Endothelial cell (in vitro differentiated cells): ENCODE data around the gene ATP5PD. TPM values are rescaled to one million over a fixed set of nuclear protein-coding genes. Genes with fewer than 3 reads are reported as not detected.
"Not testable (repeated sequence)": the region's sequence is repeated elsewhere in the genome, so short reads cannot be mapped to it uniquely, and the experiment has no call there.

ENCODE experiments used
- DNase-seq: peaks from one replicate; pipeline ENCODE4 v3.0.0; 2021; ENCODE audit warnings: low spot score
- H3K27ac Mint-ChIP-seq: one replicate; pipeline ENCODE4 v1.8.0; 2021; ENCODE audit warnings: mixed read lengths, inconsistent platforms; ENCODE audit not compliant: unreplicated experiment
- H3K27me3 Mint-ChIP-seq: one replicate; pipeline ENCODE4 v1.8.0; 2021; ENCODE audit warnings: mild to moderate bottlenecking, moderate library complexity, mixed read lengths, inconsistent platforms; ENCODE audit not compliant: unreplicated experiment
- H3K36me3 Mint-ChIP-seq: one replicate; pipeline ENCODE4 v1.8.0; 2021; ENCODE audit warnings: mild to moderate bottlenecking, low read depth, mixed read lengths, inconsistent platforms; ENCODE audit not compliant: unreplicated experiment
- H3K4me1 Mint-ChIP-seq: one replicate; pipeline ENCODE4 v1.8.0; 2021; ENCODE audit warnings: mild to moderate bottlenecking, mixed read lengths, inconsistent platforms; ENCODE audit not compliant: unreplicated experiment
- H3K4me3 Mint-ChIP-seq: one replicate; pipeline ENCODE4 v1.8.0; 2021; ENCODE audit warnings: mild to moderate bottlenecking, mixed read lengths, inconsistent platforms; ENCODE audit not compliant: unreplicated experiment
- H3K9me3 Mint-ChIP-seq: one replicate; pipeline ENCODE4 v1.8.0; 2021; ENCODE audit warnings: mixed read lengths, inconsistent platforms; ENCODE audit not compliant: unreplicated experiment
- total RNA-seq: library from RNA; stranded (reverse); fragmentation: NEBNext Ultra II Directional; extraction: Animal tissue kit (Norgen Biotek cat#: 25700); gene quantifications from one replicate; pipeline ENCODE4 v1.2.1, GENCODE V29; 2021; ENCODE audit not compliant: unreplicated experiment
- TF ChIP-seq, protein P1 (sequence below): fragments of 200-600 bp; sonication (generic); IDR thresholded peaks from one replicate; pipeline ENCODE4 v1.5.0; 2021; ENCODE audit warnings: antibody characterized with exemption; ENCODE audit not compliant: unreplicated experiment

The ATP5PD gene
- total RNA-seq, 1 donor from 2014 or later = 179 TPM

DNA sequence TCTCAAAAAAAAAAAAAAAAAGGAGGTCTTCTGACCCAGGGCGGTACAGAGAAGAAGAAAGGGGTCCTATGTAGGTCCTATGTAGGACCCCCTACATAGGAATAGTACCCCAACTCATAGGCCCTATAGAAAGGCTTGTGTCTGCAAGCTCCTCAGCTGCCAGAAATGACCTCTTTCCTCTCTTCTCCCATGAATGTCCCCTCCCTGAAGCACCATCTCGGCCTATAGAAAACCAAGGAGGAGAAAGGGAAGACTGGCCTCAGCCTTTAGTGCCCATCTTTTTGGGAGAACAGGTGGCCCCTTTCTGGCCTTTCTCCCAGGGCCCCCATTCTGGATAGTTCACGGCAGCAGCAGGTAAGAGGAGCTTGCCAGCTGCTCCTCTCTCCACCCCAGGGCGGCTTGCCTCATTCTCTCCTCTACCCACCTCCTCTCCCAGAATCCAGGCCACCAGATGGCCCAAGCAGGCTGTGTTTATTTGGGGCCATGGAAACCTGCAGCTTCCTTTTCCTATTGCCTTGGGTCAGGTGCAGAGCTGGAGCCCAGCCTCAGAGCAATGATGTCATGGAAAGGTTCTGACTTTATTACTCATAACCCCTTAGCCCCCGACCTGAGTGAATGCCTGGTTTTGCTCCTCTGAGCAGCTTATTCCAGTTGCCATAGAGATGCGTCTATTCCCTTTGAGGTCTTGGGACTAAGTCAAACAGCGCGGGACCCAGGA, 35.9 kb downstream of the ATP5PD start:
- peak; percentile 66 for DNase-seq
- Mint-ChIP-seq H3K4me3 (peak overlapping the region; percentile 18), H3K4me1 (peaks cover 22% of the 10 kb centered on the region), H3K27ac (peak overlapping the region; percentile 97), H3K27me3 (peaks cover 6% of the 10 kb centered on the region), H3K9me3 (no peaks in the 10 kb centered on the region), H3K36me3 (peaks cover 7% of the 10 kb centered on the region)
- TF ChIP-seq, protein P1, sequence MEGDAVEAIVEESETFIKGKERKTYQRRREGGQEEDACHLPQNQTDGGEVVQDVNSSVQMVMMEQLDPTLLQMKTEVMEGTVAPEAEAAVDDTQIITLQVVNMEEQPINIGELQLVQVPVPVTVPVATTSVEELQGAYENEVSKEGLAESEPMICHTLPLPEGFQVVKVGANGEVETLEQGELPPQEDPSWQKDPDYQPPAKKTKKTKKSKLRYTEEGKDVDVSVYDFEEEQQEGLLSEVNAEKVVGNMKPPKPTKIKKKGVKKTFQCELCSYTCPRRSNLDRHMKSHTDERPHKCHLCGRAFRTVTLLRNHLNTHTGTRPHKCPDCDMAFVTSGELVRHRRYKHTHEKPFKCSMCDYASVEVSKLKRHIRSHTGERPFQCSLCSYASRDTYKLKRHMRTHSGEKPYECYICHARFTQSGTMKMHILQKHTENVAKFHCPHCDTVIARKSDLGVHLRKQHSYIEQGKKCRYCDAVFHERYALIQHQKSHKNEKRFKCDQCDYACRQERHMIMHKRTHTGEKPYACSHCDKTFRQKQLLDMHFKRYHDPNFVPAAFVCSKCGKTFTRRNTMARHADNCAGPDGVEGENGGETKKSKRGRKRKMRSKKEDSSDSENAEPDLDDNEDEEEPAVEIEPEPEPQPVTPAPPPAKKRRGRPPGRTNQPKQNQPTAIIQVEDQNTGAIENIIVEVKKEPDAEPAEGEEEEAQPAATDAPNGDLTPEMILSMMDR = no peak

- Mint-ChIP-seq H3K27ac (no peak overlapping the region), H3K4me1 (peaks cover 22% of the 10 kb centered on the region), H3K9me3 (no peaks in the 10 kb centered on the region), H3K27me3 (peaks cover 6% of the 10 kb centered on the region), H3K36me3 (peaks cover 16% of the 10 kb centered on the region), H3K4me3 (no peak overlapping the region)
- TF ChIP-seq, protein P1 = no peak
- no peak for DNase-seq
Measured at GRCh38 chr17:75009139-75009724, 37.5 kb downstream of the ATP5PD start.

DNA sequence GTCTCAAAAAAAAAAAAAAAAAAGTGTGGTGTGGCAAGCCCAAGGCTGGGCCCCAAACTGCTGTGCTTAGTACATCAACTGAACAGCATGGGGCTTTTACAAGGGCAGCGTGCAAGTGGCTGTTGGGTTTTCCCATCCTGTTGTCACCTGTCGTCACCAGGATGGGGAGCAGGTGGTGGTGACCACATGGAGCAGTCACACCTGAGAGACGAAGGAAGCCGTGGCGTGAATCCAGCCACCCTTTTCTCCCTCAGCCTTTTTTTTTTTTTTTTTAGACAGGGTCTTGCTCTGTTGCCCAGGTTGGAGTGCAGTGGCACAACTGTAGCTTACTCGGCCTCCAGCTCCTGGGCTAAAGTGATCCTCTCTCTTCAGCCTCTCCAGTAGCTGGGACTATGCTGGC, 38.4 kb downstream of the ATP5PD start:
- TF ChIP-seq, protein P1 = no peak
- peaks cover 16% of the 10 kb centered on the region for H3K4me1 Mint-ChIP-seq
- no peak for DNase-seq
- H3K36me3 Mint-ChIP-seq = peaks cover 19% of the 10 kb centered on the region
- H3K27me3 Mint-ChIP-seq = peaks cover 6% of the 10 kb centered on the region
- no peaks in the 10 kb centered on the region for H3K9me3 Mint-ChIP-seq
- H3K4me3 Mint-ChIP-seq = no peak overlapping the region
- no peak overlapping the region for H3K27ac Mint-ChIP-seq

DNA sequence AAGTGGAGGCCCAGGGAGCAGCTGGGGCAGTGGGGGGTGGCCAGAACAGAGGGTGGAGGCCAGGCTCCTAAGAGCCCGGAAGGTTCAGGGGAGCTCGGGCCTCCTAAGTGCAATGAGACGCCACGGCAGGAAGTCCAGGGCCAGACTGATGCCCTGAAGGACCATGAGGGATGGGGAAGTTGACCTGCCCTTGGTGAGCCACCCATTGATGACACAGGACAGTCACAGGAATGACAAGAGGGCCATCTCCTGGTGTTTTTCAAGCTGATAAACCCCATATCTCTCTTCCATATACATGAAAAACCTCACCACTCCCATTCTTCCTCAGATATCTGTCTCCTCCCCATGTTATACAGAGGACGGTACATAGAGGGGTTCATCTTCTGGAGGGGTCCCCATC, 40.1 kb downstream of the ATP5PD start:
- Mint-ChIP-seq H3K4me1 (peaks cover 8% of the 10 kb centered on the region), H3K36me3 (peaks cover 21% of the 10 kb centered on the region), H3K27ac (no peak overlapping the region), H3K9me3 (no peaks in the 10 kb centered on the region), H3K27me3 (peaks cover 5% of the 10 kb centered on the region), H3K4me3 (no peak overlapping the region)
- DNase-seq = no peak
- TF ChIP-seq, protein P1 = no peak

- peaks cover 22% of the 10 kb centered on the region for H3K36me3 Mint-ChIP-seq
- H3K27me3 Mint-ChIP-seq, H3K4me1 Mint-ChIP-seq, H3K9me3 Mint-ChIP-seq, DNase-seq, H3K27ac Mint-ChIP-seq, H3K4me3 Mint-ChIP-seq: not testable (repeated sequence)
Measured at GRCh38 chr17:75006084-75006483, 40.7 kb downstream of the ATP5PD start.
